ENCODE results near the gene LRRC53. TPM values are rescaled to one million over a fixed set of nuclear protein-coding genes. Genes with fewer than 3 reads are reported as not detected.

LRRC53 gene
- total RNA-seq, 1 donor from 2014 or later = not detected

GRCh38 chr1:74468982-74469603 lies 43.3 kb downstream of the LRRC53 start:
- Mint-ChIP-seq H3K4me3 (no peak overlapping the region), H3K4me1 (no peaks in the 10 kb centered on the region), H3K36me3 (ENCODE audit: low read depth) (no peaks in the 10 kb centered on the region), H3K27ac (no peak overlapping the region), H3K9me3 (no peaks in the 10 kb centered on the region), H3K27me3 (peaks cover 3% of the 10 kb centered on the region)
- ATAC-seq (ENCODE audit: low read depth) (no peak), DNase-seq (no peak)
- TF ChIP-seq CTCF (IDR thresholded peaks at IDR 0.05) = no peak
- ChIA-PET POLR2A (interaction anchor here (0.7 kb wide), 1 partner anchor 103 kb away, joined by 3 read pairs; no protein-coding TSS in a partner anchor), CTCF (interaction anchor here (0.6 to 1.1 kb wide), 4 partner anchors 13 to 1205 kb away, joined by 3 read pairs; partner anchors contain the start of gene TYW3)
- intact Hi-C loops (cut with micrococcal nuclease) = loop anchor here (1.0 to 10.0 kb wide), 2 partner anchors 220 to 624 kb away; no protein-coding TSS in a partner anchor

- POLR2A ChIA-PET = no interaction called here
Observed at GRCh38 chr1:74467786-74468377, 44.5 kb downstream of the LRRC53 start.

GRCh38 chr1:74465193-74465681 lies 47.2 kb downstream of the LRRC53 start:
- TF ChIP-seq CTCF (IDR thresholded peaks at IDR 0.05) = no peak
- Mint-ChIP-seq H3K36me3 (ENCODE audit: low read depth) (no peaks in the 10 kb centered on the region), H3K4me1 (no peaks in the 10 kb centered on the region), H3K27me3 (no peaks in the 10 kb centered on the region), H3K9me3 (no peaks in the 10 kb centered on the region), H3K4me3 (no peak overlapping the region), H3K27ac (no peak overlapping the region)
- CTCF ChIA-PET = no interaction called here
- ATAC-seq (ENCODE audit: low read depth) (no peak), DNase-seq (no peak)
- POLR2A ChIA-PET = no interaction called here
- intact Hi-C loops (cut with micrococcal nuclease) = loop anchor here (10.0 kb wide), 1 partner anchor 620 kb away; no protein-coding TSS in a partner anchor

More at GRCh38 chr1:74467786-74468377, 44.5 kb downstream of the LRRC53 start:
- CTCF ChIA-PET = interaction anchor here (1.1 kb wide), 1 partner anchor 222 kb away, joined by 3 read pairs; no protein-coding TSS in a partner anchor
- no peak overlapping the region for H3K27ac Mint-ChIP-seq
- intact Hi-C loops (cut with micrococcal nuclease) = loop anchor here (10.0 kb wide), 1 partner anchor 623 kb away; no protein-coding TSS in a partner anchor
- H3K36me3 Mint-ChIP-seq (ENCODE audit: low read depth) = no peaks in the 10 kb centered on the region
- ATAC-seq (ENCODE audit: low read depth) (no peak), DNase-seq (no peak)
- H3K27me3 Mint-ChIP-seq = peaks cover 1% of the 10 kb centered on the region
- no peaks in the 10 kb centered on the region for H3K9me3 Mint-ChIP-seq
- no peaks in the 10 kb centered on the region for H3K4me1 Mint-ChIP-seq
- H3K4me3 Mint-ChIP-seq = no peak overlapping the region
- TF ChIP-seq CTCF (IDR thresholded peaks at IDR 0.05) = no peak

GRCh38 chr1:74464037-74464436 lies 48.4 kb downstream of the LRRC53 start:
- Mint-ChIP-seq H3K27ac (no peak overlapping the region), H3K36me3 (ENCODE audit: low read depth) (no peaks in the 10 kb centered on the region), H3K27me3 (no peaks in the 10 kb centered on the region), H3K9me3 (no peaks in the 10 kb centered on the region), H3K4me1 (no peaks in the 10 kb centered on the region), H3K4me3 (no peak overlapping the region)
- no peak for TF ChIP-seq CTCF (IDR thresholded peaks at IDR 0.05)
- DNase-seq (no peak), ATAC-seq (ENCODE audit: low read depth) (no peak)
- ChIA-PET POLR2A (no interaction called here), CTCF (no interaction called here)
- intact Hi-C loops (cut with micrococcal nuclease) = loop anchor here (10.0 kb wide), 1 partner anchor 619 kb away; no protein-coding TSS in a partner anchor

- intact Hi-C loops (cut with micrococcal nuclease) = loop anchor here (10.0 kb wide), 1 partner anchor 619 kb away; no protein-coding TSS in a partner anchor
- no peak overlapping the region for H3K4me3 Mint-ChIP-seq
- ATAC-seq (ENCODE audit: low read depth) = no peak
- ChIA-PET POLR2A (no interaction called here), CTCF (no interaction called here)
- no peaks in the 10 kb centered on the region for H3K36me3 Mint-ChIP-seq (ENCODE audit: low read depth)
- H3K9me3 Mint-ChIP-seq = no peaks in the 10 kb centered on the region
- no peaks in the 10 kb centered on the region for H3K4me1 Mint-ChIP-seq
- no peak overlapping the region for H3K27ac Mint-ChIP-seq
- H3K27me3 Mint-ChIP-seq = no peaks in the 10 kb centered on the region
- TF ChIP-seq CTCF (IDR thresholded peaks at IDR 0.05) = no peak
- DNase-seq = no peak
Observed at GRCh38 chr1:74463333-74463988, 49.0 kb downstream of the LRRC53 start.

Measured in activated B cell treated with CpG ODN at 0.5 μM for 24 hours (primary cell).